Keratinocyte (primary cell): ENCODE results near the gene PITPNC1. TPM values are rescaled to one million over a fixed set of nuclear protein-coding genes. Genes with fewer than 3 reads are reported as not detected.

ENCODE experiments used
- DNase-seq: peaks from one replicate; pipeline ENCODE4 v3.0.0-alpha.2; 2011; ENCODE audit warnings: low read depth, missing footprints, low spot score
- FAIRE-seq: peaks from 2 replicates; lab custom pipeline; 2011; peaks lifted over from hg19 to GRCh38; lab: Jason Lieb, UNC
- H2AFZ ChIP-seq: 2 replicates; pipeline ENCODE4 v1.6.0; 2012; ENCODE audit warnings: low read length, control low read depth, inconsistent platforms; ENCODE audit not compliant: control insufficient read depth
- H3K27ac ChIP-seq: 2 replicates; pipeline ENCODE4 v1.5.1; 2011; ENCODE audit warnings: low read length; ENCODE audit not compliant: control insufficient read depth, insufficient read depth
- H3K27me3 ChIP-seq: 3 replicates; pipeline ENCODE4 v1.6.0; 2011; ENCODE audit warnings: low read length; ENCODE audit not compliant: control insufficient read depth, insufficient read depth; ENCODE audit errors: extremely low read depth
- H3K36me3 ChIP-seq, 2 experiments: 2 replicates in 1 of 2; 3 replicates in 1 of 2; pipeline ENCODE4 v1.5.1; 2011; ENCODE audit warnings: low read length in 2 of 2, mild to moderate bottlenecking in 1 of 2; ENCODE audit not compliant: control insufficient read depth in 2 of 2, insufficient read depth in 2 of 2; ENCODE audit errors: extremely low read depth in 1 of 2
- H3K4me1 ChIP-seq: 3 replicates; pipeline ENCODE4 v1.5.1; 2011; ENCODE audit warnings: low read length; ENCODE audit not compliant: control insufficient read depth, insufficient read depth; ENCODE audit errors: extremely low read depth
- H3K4me2 ChIP-seq: 3 replicates; pipeline ENCODE4 v1.6.0; 2011; ENCODE audit warnings: low read depth, low read length; ENCODE audit not compliant: control insufficient read depth, insufficient read depth; ENCODE audit errors: extremely low read depth
- H3K4me3 ChIP-seq, 3 experiments: fragments of 200-600 bp in 1 of 3; sonication (generic) in 1 of 3; 2 replicates in 2 of 3; 3 replicates in 1 of 3; pipeline ENCODE4 v1.5.1; 2011 to 2016; ENCODE audit warnings: low read length in 3 of 3, mild to moderate bottlenecking in 3 of 3, control low read depth in 2 of 3, inconsistent platforms in 1 of 3, low read depth in 1 of 3, mixed read lengths in 1 of 3, mixed run types in 1 of 3, moderate library complexity in 1 of 3; ENCODE audit not compliant: control insufficient read depth in 2 of 3, insufficient read depth in 2 of 3; ENCODE audit errors: extremely low read depth in 1 of 3
- H3K79me2 ChIP-seq: 2 replicates; pipeline ENCODE4 v1.6.0; 2012; ENCODE audit warnings: low read length; ENCODE audit not compliant: control insufficient read depth, insufficient read depth
- H3K9ac ChIP-seq: 3 replicates; pipeline ENCODE4 v1.6.0; 2011; ENCODE audit warnings: low read length; ENCODE audit not compliant: control insufficient read depth, insufficient read depth; ENCODE audit errors: extremely low read depth
- H3K9me1 ChIP-seq: 3 replicates; pipeline ENCODE4 v1.6.0; 2011; ENCODE audit warnings: low read length; ENCODE audit not compliant: control insufficient read depth, insufficient read depth; ENCODE audit errors: extremely low read depth
- H3K9me3 ChIP-seq: 2 replicates; pipeline ENCODE4 v1.5.1; 2012; ENCODE audit warnings: low read depth, low read length; ENCODE audit not compliant: control insufficient read depth
- H4K20me1 ChIP-seq: 3 replicates; pipeline ENCODE4 v1.6.0; 2011; ENCODE audit warnings: low read length; ENCODE audit not compliant: control insufficient read depth, insufficient read depth; ENCODE audit errors: extremely low read depth
- CTCF ChIP-seq, 3 experiments: IDR thresholded peaks in 1 of 3; conservative IDR thresholded peaks in 1 of 3; optimal IDR thresholded peaks in 1 of 3; 2 replicates in 2 of 3; 3 replicates in 1 of 3; pipeline versions ENCODE3 to v1.5.1; 2011; ENCODE audit warnings: low read length in 3 of 3, mild to moderate bottlenecking in 3 of 3, moderate library complexity in 2 of 3, control low read depth in 1 of 3, inconsistent platforms in 1 of 3; ENCODE audit not compliant: insufficient read depth in 2 of 3; ENCODE audit errors: extremely low read depth in 1 of 3
- EZH2 ChIP-seq: IDR thresholded peaks from one replicate; pipeline ENCODE4 v1.6.1; 2012; ENCODE audit warnings: inconsistent platforms, mild to moderate bottlenecking, low read length, moderate library complexity
- dilution Hi-C: fragments of 300-500 bp; cut with MboI; formaldehyde crosslinking; loops from one replicate; pipeline ENCODE4 v1.7.0; 2020; ENCODE audit warnings: low sequenced_read_pairs; ENCODE audit not compliant: extremely low pct_ligation_motif_present
- polyA plus RNA-seq, 5 experiments: library from polyadenylated mRNA; depleted of rRNA in 3 of 5; stranded (reverse) in 3 of 5; stranded (forward) in 1 of 5; unstranded in 1 of 5; fragments of >200 nt; gene quantifications; 1 replicate in 1 of 5; 2 replicates in 3 of 5; 3 replicates in 1 of 5; pipeline versions ENCODE4 v1.2.1 to v1.2.3, GENCODE V29; 2011 to 2012; ENCODE audit warnings: missing spikeins in 2 of 5, low read depth in 1 of 5, low replicate concordance in 1 of 5

PITPNC1 gene
- polyA plus RNA-seq, 1 donor (not counting 4 experiments of a cell fraction or from before 2014, with no cell fraction given) = 24.8 TPM

- Histone ChIP-seq H3K27me3 (no peaks in the 10 kb centered on the region), H2AFZ (no peak overlapping the region), H3K27ac (no peak overlapping the region), H4K20me1 (no peaks in the 10 kb centered on the region), H3K4me3 (no peak overlapping the region), H3K9me3 (no peaks in the 10 kb centered on the region), H3K79me2 (peaks cover 42% of the 10 kb centered on the region), H3K36me3 (no peaks in the 10 kb centered on the region), H3K4me2 (no peak overlapping the region), H3K9me1 (no peaks in the 10 kb centered on the region), H3K9ac (no peak overlapping the region), H3K4me1 (no peaks in the 10 kb centered on the region)
- FAIRE-seq (no peak), DNase-seq (no peak)
- dilution Hi-C loops = no loop called here
- TF ChIP-seq EZH2 = no peak
- no peak for TF ChIP-seq CTCF (optimal IDR thresholded peaks at IDR 0.05 in 1 of 3, IDR thresholded peaks at IDR 0.05 in 1 of 3, conservative IDR thresholded peaks at IDR 0.05 in 1 of 3; ENCODE audit: extremely low read depth in 1 of 3, insufficient read depth in 2 of 3, low read length in 3 of 3)
Observed at GRCh38 chr17:67400193-67400592, 23.1 kb downstream of the PITPNC1 start.

GRCh38 chr17:67401106-67401505 lies 24.0 kb downstream of the PITPNC1 start:
- no peaks in the 10 kb centered on the region for H3K9me3 ChIP-seq
- H3K9me1 ChIP-seq = no peaks in the 10 kb centered on the region
- no peak overlapping the region for H3K9ac ChIP-seq
- H2AFZ ChIP-seq = no peak overlapping the region
- H3K79me2 ChIP-seq = peaks cover 36% of the 10 kb centered on the region
- no peaks in the 10 kb centered on the region for H3K27me3 ChIP-seq
- no peaks in the 10 kb centered on the region for H4K20me1 ChIP-seq
- no peak for FAIRE-seq
- H3K4me2 ChIP-seq = no peak overlapping the region
- H3K4me1 ChIP-seq = no peaks in the 10 kb centered on the region
- no peaks in the 10 kb centered on the region for H3K36me3 ChIP-seq
- no peak for TF ChIP-seq CTCF (optimal IDR thresholded peaks at IDR 0.05 in 1 of 3, IDR thresholded peaks at IDR 0.05 in 1 of 3, conservative IDR thresholded peaks at IDR 0.05 in 1 of 3; ENCODE audit: extremely low read depth in 1 of 3, insufficient read depth in 2 of 3, low read length in 3 of 3)
- TF ChIP-seq EZH2 = no peak
- H3K27ac ChIP-seq = no peak overlapping the region
- no peak overlapping the region for H3K4me3 ChIP-seq
- dilution Hi-C loops = no loop called here
- no peak for DNase-seq
